ENCODE data around the gene PICALM. TPM values are rescaled to one million over a fixed set of nuclear protein-coding genes. Genes with fewer than 3 reads are reported as not detected.

Gene PICALM
- total RNA-seq, 4 donors from 2014 or later, result 198 to 320 (median 220) TPM

DNA sequence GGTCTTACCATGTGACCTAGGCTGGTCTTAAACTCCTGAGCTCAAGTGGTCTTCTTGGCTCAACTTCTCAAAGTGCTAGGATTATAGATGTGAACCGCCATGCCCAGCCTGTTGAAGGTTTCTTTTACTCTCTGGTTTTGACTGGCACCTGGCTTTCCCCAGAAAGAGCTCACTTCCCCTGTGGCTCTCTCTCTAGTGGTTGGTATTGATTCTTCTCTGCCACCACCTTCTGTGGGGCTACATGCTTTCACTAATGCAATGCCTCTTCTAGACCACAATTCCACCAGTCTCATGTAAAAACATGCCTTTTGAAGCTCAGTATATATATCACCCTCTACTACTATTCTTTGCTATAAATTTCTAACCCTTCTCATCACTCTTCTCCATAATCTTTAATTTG lies 146.5 kb downstream of the PICALM start:
- no peak overlapping the region for H3K27ac ChIP-seq
- no peaks in the 10 kb centered on the region for H3K27me3 ChIP-seq
- H3K9me3 ChIP-seq, result no peaks in the 10 kb centered on the region
- DNase-seq, result no peak
- no peak overlapping the region for H3K4me3 ChIP-seq (replicated peaks in 1 of 3)
- no peaks in the 10 kb centered on the region for H3K36me3 ChIP-seq
- no peaks in the 10 kb centered on the region for H3K4me1 ChIP-seq
- WGBS, 2 donors, result 88 to 100% methylated on average over 1 of the region's 1 CpG
- no peak for TF ChIP-seq POLR2A (IDR thresholded peaks at IDR 0.05)
- TF ChIP-seq, protein P1, sequence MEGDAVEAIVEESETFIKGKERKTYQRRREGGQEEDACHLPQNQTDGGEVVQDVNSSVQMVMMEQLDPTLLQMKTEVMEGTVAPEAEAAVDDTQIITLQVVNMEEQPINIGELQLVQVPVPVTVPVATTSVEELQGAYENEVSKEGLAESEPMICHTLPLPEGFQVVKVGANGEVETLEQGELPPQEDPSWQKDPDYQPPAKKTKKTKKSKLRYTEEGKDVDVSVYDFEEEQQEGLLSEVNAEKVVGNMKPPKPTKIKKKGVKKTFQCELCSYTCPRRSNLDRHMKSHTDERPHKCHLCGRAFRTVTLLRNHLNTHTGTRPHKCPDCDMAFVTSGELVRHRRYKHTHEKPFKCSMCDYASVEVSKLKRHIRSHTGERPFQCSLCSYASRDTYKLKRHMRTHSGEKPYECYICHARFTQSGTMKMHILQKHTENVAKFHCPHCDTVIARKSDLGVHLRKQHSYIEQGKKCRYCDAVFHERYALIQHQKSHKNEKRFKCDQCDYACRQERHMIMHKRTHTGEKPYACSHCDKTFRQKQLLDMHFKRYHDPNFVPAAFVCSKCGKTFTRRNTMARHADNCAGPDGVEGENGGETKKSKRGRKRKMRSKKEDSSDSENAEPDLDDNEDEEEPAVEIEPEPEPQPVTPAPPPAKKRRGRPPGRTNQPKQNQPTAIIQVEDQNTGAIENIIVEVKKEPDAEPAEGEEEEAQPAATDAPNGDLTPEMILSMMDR (IDR thresholded peaks at IDR 0.05), result no peak
- intact Hi-C loops (cut with DNase I), result no loop called here

DNA sequence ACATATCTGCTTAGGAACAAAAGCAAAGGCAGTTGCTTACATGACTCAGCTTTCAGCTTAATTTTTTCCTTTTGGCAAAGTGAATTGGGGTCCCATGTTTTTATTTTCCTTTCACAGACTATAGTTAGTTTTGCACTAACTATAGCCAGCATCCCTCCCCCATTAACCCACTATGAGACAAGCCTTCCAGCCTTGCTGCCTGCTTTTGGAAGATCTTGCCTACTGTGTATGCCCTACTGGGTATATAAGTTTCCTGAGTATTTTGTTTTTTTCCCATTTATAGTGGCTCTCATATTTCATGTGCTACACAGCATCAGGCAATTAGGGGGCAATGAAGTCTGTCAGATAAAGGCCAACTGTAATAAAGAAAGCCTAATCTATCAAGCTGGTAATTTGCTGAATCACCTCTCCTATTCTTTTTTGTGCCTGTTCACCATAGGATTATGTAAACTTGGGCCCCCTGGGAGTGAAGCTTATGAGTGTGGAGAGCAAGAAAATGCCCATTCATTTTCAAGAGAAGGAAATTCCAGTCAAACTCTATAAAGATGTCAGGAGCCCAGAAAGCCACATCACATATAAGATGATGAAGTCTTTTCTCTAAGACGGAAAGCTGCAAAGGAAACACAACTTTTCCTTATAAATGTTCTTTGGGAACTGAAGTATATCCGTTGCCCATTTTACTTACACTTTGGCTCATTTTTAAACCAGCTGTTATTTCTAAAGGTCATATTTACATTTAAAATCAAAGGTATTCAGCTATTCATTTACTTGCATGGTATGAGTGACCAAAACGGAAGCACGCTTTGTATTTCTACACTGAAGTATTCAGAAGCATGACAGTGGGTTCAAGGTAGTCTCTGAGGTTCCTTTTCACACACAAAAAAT lies 149.7 kb downstream of the PICALM start:
- no peaks in the 10 kb centered on the region for H3K27me3 ChIP-seq
- TF ChIP-seq, protein P1 (IDR thresholded peaks at IDR 0.05), result no peak
- TF ChIP-seq POLR2A (IDR thresholded peaks at IDR 0.05), result no peak
- no peak overlapping the region for H3K4me3 ChIP-seq (replicated peaks in 1 of 3)
- H3K36me3 ChIP-seq, result no peaks in the 10 kb centered on the region
- no peak overlapping the region for H3K27ac ChIP-seq
- no peaks in the 10 kb centered on the region for H3K9me3 ChIP-seq
- no peaks in the 10 kb centered on the region for H3K4me1 ChIP-seq
- intact Hi-C loops (cut with DNase I), result no loop called here
- DNase-seq, result no peak
- WGBS, 2 donors, result 77 to 84% methylated on average over 4 of the region's 4 CpGs

DNA sequence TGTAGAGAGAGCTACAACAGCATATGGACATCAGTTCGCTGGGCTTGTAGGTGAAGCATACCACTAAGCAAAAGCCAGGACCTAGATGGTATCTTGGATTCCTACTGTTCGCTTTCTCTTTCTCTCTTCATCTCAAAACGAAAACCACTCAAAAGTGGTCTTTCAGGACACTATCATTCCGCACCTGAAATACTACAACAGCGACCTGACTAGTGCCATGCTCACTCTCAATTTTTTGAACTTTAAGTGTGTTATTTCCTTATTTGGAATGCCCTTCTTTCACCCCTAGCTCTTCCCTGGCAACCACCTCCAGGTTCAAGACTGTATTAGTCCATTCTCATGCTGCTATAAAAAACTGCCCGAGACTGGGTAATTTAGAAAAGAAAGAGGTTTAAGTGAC lies 154.5 kb downstream of the PICALM start:
- H3K27ac ChIP-seq, result no peak overlapping the region
- H3K36me3 ChIP-seq, result no peaks in the 10 kb centered on the region
- intact Hi-C loops (cut with DNase I), result no loop called here
- WGBS, 2 donors, result 81 to 85% methylated on average over 6 of the region's 6 CpGs
- TF ChIP-seq POLR2A (IDR thresholded peaks at IDR 0.05), result no peak
- TF ChIP-seq, protein P1 (IDR thresholded peaks at IDR 0.05), result no peak
- no peaks in the 10 kb centered on the region for H3K9me3 ChIP-seq
- no peaks in the 10 kb centered on the region for H3K4me1 ChIP-seq
- H3K27me3 ChIP-seq, result no peaks in the 10 kb centered on the region
- no peak for DNase-seq
- H3K4me3 ChIP-seq (replicated peaks in 1 of 3), result no peak overlapping the region

DNA sequence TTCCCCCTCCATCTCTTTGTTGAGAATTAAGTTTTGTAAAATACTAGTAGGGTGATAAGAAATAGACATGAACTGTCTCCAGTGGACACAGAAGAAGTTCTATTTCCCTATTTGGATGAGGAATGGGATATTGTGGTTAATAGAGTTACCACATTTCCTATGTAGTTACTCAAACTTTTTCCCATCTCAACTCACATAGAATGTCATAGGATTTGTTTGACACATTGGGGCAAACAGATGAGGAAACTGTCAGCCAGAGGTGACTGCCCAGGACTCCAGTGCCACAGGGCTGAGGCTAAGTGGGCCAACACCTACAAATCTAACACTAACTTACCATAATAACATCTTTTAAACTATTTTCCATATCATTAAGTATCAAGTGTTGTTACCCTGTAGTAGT lies 155.4 kb downstream of the PICALM start:
- no peaks in the 10 kb centered on the region for H3K27me3 ChIP-seq
- no peaks in the 10 kb centered on the region for H3K4me1 ChIP-seq
- DNase-seq, result no peak
- H3K27ac ChIP-seq, result no peak overlapping the region
- intact Hi-C loops (cut with DNase I), result no loop called here
- no peaks in the 10 kb centered on the region for H3K9me3 ChIP-seq
- H3K4me3 ChIP-seq (replicated peaks in 1 of 3), result no peak overlapping the region
- no peaks in the 10 kb centered on the region for H3K36me3 ChIP-seq
- TF ChIP-seq POLR2A (IDR thresholded peaks at IDR 0.05), result no peak
- TF ChIP-seq, protein P1 (IDR thresholded peaks at IDR 0.05), result no peak

DNA sequence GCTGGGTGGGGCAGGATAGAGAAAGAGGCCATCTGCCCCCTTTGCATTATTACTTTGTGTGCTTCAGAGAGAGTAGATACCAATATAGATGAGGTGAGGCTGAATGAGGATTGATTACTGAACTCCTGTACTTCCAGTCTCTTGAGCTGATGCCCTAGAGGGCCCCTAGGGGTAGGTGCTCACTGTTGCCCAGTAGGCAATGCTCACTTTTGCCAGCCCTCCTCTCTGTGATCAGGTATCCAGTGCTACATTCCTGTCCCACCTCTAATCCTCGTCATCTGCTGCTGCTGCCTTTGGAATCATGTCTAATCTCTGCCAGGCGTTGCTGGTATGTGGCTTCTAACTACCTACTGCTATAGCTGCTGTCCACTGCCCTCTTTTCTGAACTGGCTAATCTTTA lies 156.5 kb downstream of the PICALM start:
- intact Hi-C loops (cut with DNase I), result no loop called here
- Histone ChIP-seq H3K4me3 (replicated peaks in 1 of 3) (no peak overlapping the region), H3K4me1 (no peaks in the 10 kb centered on the region), H3K27me3 (no peaks in the 10 kb centered on the region), H3K9me3 (no peaks in the 10 kb centered on the region), H3K27ac (no peak overlapping the region), H3K36me3 (no peaks in the 10 kb centered on the region)
- no peak for DNase-seq
- TF ChIP-seq, protein P1 (IDR thresholded peaks at IDR 0.05), result no peak
- TF ChIP-seq POLR2A (IDR thresholded peaks at IDR 0.05), result no peak
- WGBS, 2 donors, result 68 to 83% methylated on average over 2 of the region's 2 CpGs
